H9 (cell line): ENCODE results near the gene ISOC1. TPM values are rescaled to one million over a fixed set of nuclear protein-coding genes. Genes with fewer than 3 reads are reported as not detected.

ENCODE experiments used
- DNase-seq: peaks from one replicate; pipeline ENCODE4 v3.0.0-alpha.2; 2017
- H2AFZ ChIP-seq: one replicate; pipeline ENCODE4 v1.6.1; 2013; ENCODE audit warnings: mild to moderate bottlenecking, low read length, control low read depth, moderate library complexity
- H2AK5ac ChIP-seq: 2 replicates; pipeline ENCODE4 v1.6.1; 2013; ENCODE audit warnings: low read length, control low read depth, mixed read lengths; ENCODE audit not compliant: insufficient read length
- H2BK120ac ChIP-seq: one replicate; pipeline ENCODE4 v1.6.1; 2013; ENCODE audit warnings: low read depth, mild to moderate bottlenecking, low read length, control low read depth, inconsistent platforms; ENCODE audit not compliant: poor library complexity, severe bottlenecking
- H2BK12ac ChIP-seq: 2 replicates; pipeline ENCODE4 v1.6.1; 2013; ENCODE audit warnings: low read length, control low read depth, mixed read lengths, low read depth; ENCODE audit not compliant: insufficient read length
- H2BK15ac ChIP-seq: 2 replicates; pipeline ENCODE4 v1.6.1; 2013; ENCODE audit warnings: low read depth, low read length, control low read depth
- H2BK20ac ChIP-seq: one replicate; pipeline ENCODE4 v1.6.1; 2013; ENCODE audit warnings: low read depth, mild to moderate bottlenecking, low read length, control low read depth, inconsistent platforms; ENCODE audit not compliant: poor library complexity, severe bottlenecking
- H2BK5ac ChIP-seq: 2 replicates; pipeline ENCODE4 v1.6.1; 2013; ENCODE audit warnings: low read length, control low read depth, mixed read lengths; ENCODE audit not compliant: insufficient read length
- H3K14ac ChIP-seq: 2 replicates; pipeline ENCODE4 v1.6.1; 2013; ENCODE audit warnings: low read length, control low read depth; ENCODE audit not compliant: insufficient read depth
- H3K18ac ChIP-seq: 2 replicates; pipeline ENCODE4 v1.6.1; 2013; ENCODE audit warnings: low read depth, mild to moderate bottlenecking, mixed read lengths, low read length, control low read depth; ENCODE audit not compliant: insufficient read length
- H3K23ac ChIP-seq: 2 replicates; pipeline ENCODE4 v1.6.1; 2013; ENCODE audit warnings: low read length, control low read depth, mixed read lengths, low read depth; ENCODE audit not compliant: insufficient read length
- H3K23me2 ChIP-seq: 2 replicates; pipeline ENCODE4 v1.6.1; 2013; ENCODE audit warnings: low read depth, mild to moderate bottlenecking, mixed read lengths, low read length, control low read depth; ENCODE audit not compliant: insufficient read length, poor library complexity, severe bottlenecking
- H3K27ac ChIP-seq: 2 replicates; pipeline ENCODE4 v1.5.1; 2013; ENCODE audit warnings: low read length, control low read depth, mixed read lengths, low read depth; ENCODE audit not compliant: insufficient read length
- H3K27me3 ChIP-seq: 2 replicates; pipeline ENCODE4 v1.6.1; 2013; ENCODE audit warnings: low read length, control low read depth, inconsistent platforms; ENCODE audit not compliant: insufficient read depth
- H3K4ac ChIP-seq: 2 replicates; pipeline ENCODE4 v1.6.1; 2013; ENCODE audit warnings: low read depth, mild to moderate bottlenecking, control low read depth, inconsistent platforms, low read length, moderate library complexity
- H3K4me1 ChIP-seq: 2 replicates; pipeline ENCODE4 v1.6.1; 2013; ENCODE audit warnings: low read length, control low read depth, inconsistent platforms; ENCODE audit not compliant: insufficient read depth
- H3K4me2 ChIP-seq: 2 replicates; pipeline ENCODE4 v1.6.1; 2013; ENCODE audit warnings: low read length, control low read depth, mixed read lengths; ENCODE audit not compliant: insufficient read length, insufficient read depth
- H3K56ac ChIP-seq: 2 replicates; pipeline ENCODE4 v1.6.1; 2013; ENCODE audit warnings: low read depth, mild to moderate bottlenecking, mixed read lengths, low read length, control low read depth; ENCODE audit not compliant: insufficient read length
- H3K79me1 ChIP-seq: 2 replicates; pipeline ENCODE4 v1.6.1; 2013; ENCODE audit warnings: low read depth, mild to moderate bottlenecking, moderate library complexity, low read length, control low read depth, inconsistent platforms; ENCODE audit not compliant: insufficient read depth, poor library complexity, severe bottlenecking
- H3K79me2 ChIP-seq: 2 replicates; pipeline ENCODE4 v1.6.1; 2013; ENCODE audit warnings: low read length, control low read depth, inconsistent platforms; ENCODE audit not compliant: insufficient read depth
- H3K9ac ChIP-seq: 2 replicates; pipeline ENCODE4 v1.6.1; 2013; ENCODE audit warnings: low read length, control low read depth, mixed read lengths; ENCODE audit not compliant: insufficient read length; ENCODE audit errors: extremely low read depth
- H3K9me3 ChIP-seq: one replicate; pipeline ENCODE4 v1.6.1; 2013; ENCODE audit warnings: low read depth, low read length, inconsistent platforms; ENCODE audit not compliant: control insufficient read depth
- H3T11ph ChIP-seq: one replicate; pipeline ENCODE4 v1.6.1; 2013; ENCODE audit warnings: mild to moderate bottlenecking, low read length, control low read depth, inconsistent platforms
- H4K20me1 ChIP-seq: one replicate; pipeline ENCODE4 v1.6.1; 2013; ENCODE audit not compliant: control insufficient read depth, insufficient read length, insufficient read depth
- H4K5ac ChIP-seq: 2 replicates; pipeline ENCODE4 v1.6.1; 2013; ENCODE audit warnings: low read depth, mild to moderate bottlenecking, mixed read lengths, low read length, control low read depth; ENCODE audit not compliant: insufficient read length
- H4K8ac ChIP-seq: replicated peaks from 2 replicates; pipeline ENCODE4 v1.6.1; 2013; ENCODE audit warnings: low read length, control low read depth, mixed read lengths, low read depth; ENCODE audit not compliant: insufficient read length
- H4K91ac ChIP-seq: 2 replicates; pipeline ENCODE4 v1.6.1; 2013; ENCODE audit warnings: low read depth, mild to moderate bottlenecking, moderate library complexity, mixed read lengths, low read length, control low read depth; ENCODE audit not compliant: insufficient read length
- H3K27ac Mint-ChIP-seq, 3 experiments: 2 replicates in 2 of 3; 3 replicates in 1 of 3; pipeline ENCODE4 v1.8.0; 2020 to 2021; ENCODE audit warnings: mixed read lengths in 3 of 3, mild to moderate bottlenecking in 1 of 3, moderate library complexity in 1 of 3
- H3K27me3 Mint-ChIP-seq: 2 replicates; pipeline ENCODE4 v1.8.0; 2021; ENCODE audit warnings: low read depth, mild to moderate bottlenecking, moderate library complexity, mixed read lengths
- H3K36me3 Mint-ChIP-seq, 3 experiments: 2 replicates in 2 of 3; 3 replicates in 1 of 3; pipeline ENCODE4 v1.8.0; 2020 to 2021; ENCODE audit warnings: low read depth in 3 of 3, mixed read lengths in 3 of 3; ENCODE audit not compliant: insufficient read depth in 1 of 3
- H3K4me1 Mint-ChIP-seq, 2 experiments: 2 replicates each; pipeline ENCODE4 v1.8.0; 2020; ENCODE audit warnings: mixed read lengths in 2 of 2
- H3K4me3 Mint-ChIP-seq, 2 experiments: 2 replicates in 1 of 2; 3 replicates in 1 of 2; pipeline ENCODE4 v1.8.0; 2020 to 2021; ENCODE audit warnings: mild to moderate bottlenecking in 2 of 2, mixed read lengths in 2 of 2, moderate library complexity in 1 of 2
- H3K9me3 Mint-ChIP-seq, 2 experiments: 2 replicates in 1 of 2; 3 replicates in 1 of 2; pipeline ENCODE4 v1.8.0; 2020; ENCODE audit warnings: mild to moderate bottlenecking in 2 of 2, mixed read lengths in 2 of 2, moderate library complexity in 1 of 2
- CTCF ChIP-seq: fragments of 200-600 bp; sonication (generic); conservative IDR thresholded peaks from 3 replicates; pipeline ENCODE4 v1.8.0; 2021; ENCODE audit warnings: antibody characterized with exemption, mild to moderate bottlenecking
- WGBS: extraction: QIAGEN DNeasy Blood & Tissue Kit; methylation state at CpG from one replicate; pipeline ENCODE4 v1.1.7; 2013; ENCODE audit warnings: missing lambda C conversion rate, low lambda C conversion rate, mixed read lengths; ENCODE audit not compliant: insufficient read length; ENCODE audit errors: extremely low coverage; 5-methylcytosine and 5-hydroxymethylcytosine counted together
- total RNA-seq: library from RNA; stranded (reverse); gene quantifications from 2 replicates; pipeline ENCODE4 v1.2.1, GENCODE V29; 2021

ISOC1 gene
- total RNA-seq, 1 experiment from 2014 or later: 23.0 TPM

- Histone ChIP-seq H2BK5ac (no peak overlapping the region), H2AK5ac (no peak overlapping the region), H3K79me1 (no peaks in the 10 kb centered on the region), H3K27me3 (no peaks in the 10 kb centered on the region), H3K56ac (no peak overlapping the region), H2BK120ac (no peak overlapping the region), H3K9me3 (no peaks in the 10 kb centered on the region), H2BK12ac (no peak overlapping the region), H2AFZ (no peak overlapping the region), H3K4ac (no peak overlapping the region), H3K27ac (no peak overlapping the region), H3K18ac (no peak overlapping the region), H3K9ac (no peak overlapping the region), H3K79me2 (no peaks in the 10 kb centered on the region), H3T11ph (no peak overlapping the region), H2BK15ac (no peak overlapping the region), H3K4me2 (no peak overlapping the region), H4K5ac (no peak overlapping the region), H3K23ac (no peak overlapping the region), H3K14ac (no peak overlapping the region), H2BK20ac (no peak overlapping the region), H3K4me1 (peaks cover 3% of the 10 kb centered on the region; the same call in 1 of the 2 replicates), H4K20me1 (no peaks in the 10 kb centered on the region), H3K23me2 (no peaks in the 10 kb centered on the region), H4K91ac (no peak overlapping the region), H4K8ac (no peak overlapping the region)
- WGBS: no CpG with 5 or more reads among the region's 2 CpGs
- DNase-seq: no peak
- no peak overlapping the region for H3K4me3 Mint-ChIP-seq
- H3K36me3 Mint-ChIP-seq: 0 out of 7 replicates have a peak, but pooled peaks cover 0 to 3% (median 0%) of the 10 kb centered on the region in 3 experiments
- no peaks in the 10 kb centered on the region for H3K27me3 Mint-ChIP-seq
- no peak for TF ChIP-seq CTCF
- H3K27ac Mint-ChIP-seq: no peak overlapping the region
- no peaks in the 10 kb centered on the region for H3K9me3 Mint-ChIP-seq
- H3K4me1 Mint-ChIP-seq: peaks cover 7 to 25% of the 10 kb centered on the region in 2 experiments
Observed at GRCh38 chr5:129113867-129114266, 19.3 kb downstream of the ISOC1 start.
